Measurements from ENCODE around the gene MLH3.

- TF ChIP-seq CTCF (IDR thresholded peaks at IDR 0.05 in 4 of 5, conservative IDR thresholded peaks at IDR 0.05 in 1 of 5) (no peak), POLR2A (IDR thresholded peaks at IDR 0.05) (no peak)
Observed at GRCh38 chr14:74981833-74982232, 69.4 kb downstream of the MLH3 start.
